Prostate gland (tissue), 2 donors: Measurements from ENCODE around the gene F12. TPM values are rescaled to one million over a fixed set of nuclear protein-coding genes. Genes with fewer than 3 reads are reported as not detected.
A peak's percentile ranks its signal among the peaks of the same experiment; 100 is the strongest.

Experiments
- DNase-seq: peaks from one replicate; pipeline ENCODE4 v3.0.0-alpha.2; 2019; ENCODE audit warnings: low spot score
- H3K27ac ChIP-seq, 2 donors: fragments of 200-600 bp; sonication (generic); 2 replicates each; pipeline ENCODE4 v1.5.1; 2017 to 2019
- H3K27me3 ChIP-seq: fragments of 200-600 bp; sonication (generic); replicated peaks from 2 replicates; pipeline ENCODE4 v1.5.1; 2019; ENCODE audit not compliant: insufficient read depth
- H3K36me3 ChIP-seq, 2 donors: fragments of 200-600 bp; sonication (generic); 1 replicate in 1 of 2; 2 replicates in 1 of 2; pipeline versions ENCODE4 v1.5.1 to v1.8.1; 2017 to 2019
- H3K4me1 ChIP-seq: fragments of 200-600 bp; sonication (generic); replicated peaks from 2 replicates; pipeline ENCODE4 v1.5.1; 2019
- H3K4me3 ChIP-seq, 2 donors: fragments of 200-600 bp; sonication (generic); 2 replicates each; pipeline ENCODE4 v1.5.1; 2017 to 2019
- H3K9me3 ChIP-seq: fragments of 200-600 bp; sonication (generic); 2 replicates; pipeline ENCODE4 v1.5.1; 2017
- POLR2A ChIP-seq: fragments of 450-650 bp; IDR thresholded peaks from one replicate; pipeline ENCODE4 v1.6.1; 2016; ENCODE audit warnings: antibody characterized with exemption, mild to moderate bottlenecking
- POLR2AphosphoS5 ChIP-seq: sonication (generic); formaldehyde crosslinking; IDR thresholded peaks from one replicate; pipeline ENCODE4 v1.6.1; 2017; ENCODE audit warnings: antibody characterized with exemption
- WGBS: methylation state at CpG from one replicate; pipeline ENCODE4 v1.1.5; 2018; 5-methylcytosine and 5-hydroxymethylcytosine counted together
- intact Hi-C: fragments of 100-400 bp; cut with DNase I; formaldehyde crosslinking; loops from one replicate; pipeline ENCODE4 v1.14.2; 2022
- total RNA-seq, 2 donors: library from RNA; depleted of rRNA; stranded (reverse); fragments of >200 nt; gene quantifications; one replicate each; pipeline ENCODE4 v1.1.0, GENCODE V29; 2016
- TF ChIP-seq, protein P1 (sequence below), 4 experiments: fragments of 200-600 bp in 2 of 4; fragments of 450-650 bp in 2 of 4; sonication (generic) in 2 of 4; IDR thresholded peaks; 1 replicate in 3 of 4; 2 replicates in 1 of 4; pipeline ENCODE4 v1.5.1; 2016 to 2019; ENCODE audit warnings: antibody characterized with exemption in 4 of 4, mild to moderate bottlenecking in 2 of 4, moderate library complexity in 2 of 4

The F12 gene
- total RNA-seq, 2 donors from 2014 or later, result 0.74 to 2.6 TPM

DNA sequence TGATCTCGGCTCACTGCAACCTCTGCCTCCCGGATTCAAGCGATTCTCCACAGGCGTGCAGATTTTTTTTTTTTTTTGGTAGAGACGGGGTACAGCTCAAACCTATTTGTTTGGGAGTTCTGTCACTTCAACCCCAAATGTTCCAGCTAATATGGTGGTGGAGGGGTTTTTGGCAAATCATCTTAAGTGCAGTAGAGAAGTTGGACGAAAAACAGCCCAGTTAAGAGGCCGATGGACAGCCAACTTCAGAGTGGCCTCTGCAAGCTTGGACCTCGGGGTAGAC, 36.5 kb upstream of the F12 start:
- Histone ChIP-seq H3K4me3 (peak overlapping the region in 1 of 2 donors; percentile 64), H3K27ac (no peak overlapping the region), H3K27me3 (no peaks in the 10 kb centered on the region), H3K9me3 (no peaks in the 10 kb centered on the region), H3K4me1 (peaks cover 4% of the 10 kb centered on the region), H3K36me3 (no peaks in the 10 kb centered on the region)
- TF ChIP-seq POLR2AphosphoS5 (no peak), POLR2A (no peak)
- TF ChIP-seq, protein P1, sequence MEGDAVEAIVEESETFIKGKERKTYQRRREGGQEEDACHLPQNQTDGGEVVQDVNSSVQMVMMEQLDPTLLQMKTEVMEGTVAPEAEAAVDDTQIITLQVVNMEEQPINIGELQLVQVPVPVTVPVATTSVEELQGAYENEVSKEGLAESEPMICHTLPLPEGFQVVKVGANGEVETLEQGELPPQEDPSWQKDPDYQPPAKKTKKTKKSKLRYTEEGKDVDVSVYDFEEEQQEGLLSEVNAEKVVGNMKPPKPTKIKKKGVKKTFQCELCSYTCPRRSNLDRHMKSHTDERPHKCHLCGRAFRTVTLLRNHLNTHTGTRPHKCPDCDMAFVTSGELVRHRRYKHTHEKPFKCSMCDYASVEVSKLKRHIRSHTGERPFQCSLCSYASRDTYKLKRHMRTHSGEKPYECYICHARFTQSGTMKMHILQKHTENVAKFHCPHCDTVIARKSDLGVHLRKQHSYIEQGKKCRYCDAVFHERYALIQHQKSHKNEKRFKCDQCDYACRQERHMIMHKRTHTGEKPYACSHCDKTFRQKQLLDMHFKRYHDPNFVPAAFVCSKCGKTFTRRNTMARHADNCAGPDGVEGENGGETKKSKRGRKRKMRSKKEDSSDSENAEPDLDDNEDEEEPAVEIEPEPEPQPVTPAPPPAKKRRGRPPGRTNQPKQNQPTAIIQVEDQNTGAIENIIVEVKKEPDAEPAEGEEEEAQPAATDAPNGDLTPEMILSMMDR (IDR thresholded peaks at IDR 0.05), result no peak
- 4% methylated on average over 8 of the region's 8 CpGs for WGBS
- DNase-seq, result no peak
- intact Hi-C loops, result no loop called here

DNA sequence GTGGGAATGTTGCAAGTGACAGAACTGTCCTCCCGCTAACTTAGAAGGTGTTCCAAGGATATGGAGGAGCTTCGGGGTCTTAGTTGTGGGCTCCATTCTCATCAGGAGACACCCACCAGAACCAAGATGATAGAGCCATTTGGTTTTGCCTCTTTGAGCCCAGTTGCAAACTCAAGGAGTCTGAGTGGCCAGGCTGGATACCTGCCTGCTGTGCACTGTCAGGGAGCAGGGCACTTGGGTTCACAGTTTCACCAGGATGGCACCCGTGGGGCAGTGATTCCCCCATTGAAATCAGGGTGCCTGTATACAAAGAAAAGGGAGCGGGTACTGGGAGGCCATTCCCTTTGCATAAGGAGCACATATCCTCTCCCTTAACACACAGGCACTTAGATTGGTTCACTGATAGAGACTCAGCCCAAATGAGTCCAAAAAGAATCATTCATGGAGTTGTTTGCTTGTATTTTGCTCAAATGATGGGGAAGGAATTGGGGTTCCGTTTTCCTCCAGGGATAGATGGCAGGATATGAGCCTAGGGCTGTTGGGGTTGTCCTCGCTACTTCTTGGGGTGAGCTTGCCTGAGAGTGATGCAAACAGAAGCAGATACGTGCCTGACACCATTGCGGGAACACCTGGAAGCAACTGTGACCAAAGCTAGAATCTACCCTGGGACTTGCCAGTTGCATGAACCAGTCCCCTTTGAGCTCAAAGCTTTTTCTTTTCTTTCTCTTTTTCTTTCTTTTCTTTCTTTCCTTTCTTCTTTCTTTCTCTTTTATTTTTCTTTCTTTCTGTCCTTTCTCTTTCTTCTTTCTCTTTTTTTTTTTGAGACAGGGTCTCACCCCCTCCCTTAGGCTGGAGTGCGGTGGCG, 35.9 kb upstream of the F12 start:
- Histone ChIP-seq H3K4me1 (peaks cover 4% of the 10 kb centered on the region), H3K27me3 (no peaks in the 10 kb centered on the region), H3K27ac (no peak overlapping the region), H3K4me3 (no peak overlapping the region), H3K9me3 (no peaks in the 10 kb centered on the region), H3K36me3 (no peaks in the 10 kb centered on the region)
- intact Hi-C loops, result no loop called here
- TF ChIP-seq POLR2A (no peak), POLR2AphosphoS5 (no peak)
- TF ChIP-seq, protein P1 (IDR thresholded peaks at IDR 0.05), result no peak
- no peak for DNase-seq
- WGBS, result 50% methylated on average over 10 of the region's 10 CpGs

DNA sequence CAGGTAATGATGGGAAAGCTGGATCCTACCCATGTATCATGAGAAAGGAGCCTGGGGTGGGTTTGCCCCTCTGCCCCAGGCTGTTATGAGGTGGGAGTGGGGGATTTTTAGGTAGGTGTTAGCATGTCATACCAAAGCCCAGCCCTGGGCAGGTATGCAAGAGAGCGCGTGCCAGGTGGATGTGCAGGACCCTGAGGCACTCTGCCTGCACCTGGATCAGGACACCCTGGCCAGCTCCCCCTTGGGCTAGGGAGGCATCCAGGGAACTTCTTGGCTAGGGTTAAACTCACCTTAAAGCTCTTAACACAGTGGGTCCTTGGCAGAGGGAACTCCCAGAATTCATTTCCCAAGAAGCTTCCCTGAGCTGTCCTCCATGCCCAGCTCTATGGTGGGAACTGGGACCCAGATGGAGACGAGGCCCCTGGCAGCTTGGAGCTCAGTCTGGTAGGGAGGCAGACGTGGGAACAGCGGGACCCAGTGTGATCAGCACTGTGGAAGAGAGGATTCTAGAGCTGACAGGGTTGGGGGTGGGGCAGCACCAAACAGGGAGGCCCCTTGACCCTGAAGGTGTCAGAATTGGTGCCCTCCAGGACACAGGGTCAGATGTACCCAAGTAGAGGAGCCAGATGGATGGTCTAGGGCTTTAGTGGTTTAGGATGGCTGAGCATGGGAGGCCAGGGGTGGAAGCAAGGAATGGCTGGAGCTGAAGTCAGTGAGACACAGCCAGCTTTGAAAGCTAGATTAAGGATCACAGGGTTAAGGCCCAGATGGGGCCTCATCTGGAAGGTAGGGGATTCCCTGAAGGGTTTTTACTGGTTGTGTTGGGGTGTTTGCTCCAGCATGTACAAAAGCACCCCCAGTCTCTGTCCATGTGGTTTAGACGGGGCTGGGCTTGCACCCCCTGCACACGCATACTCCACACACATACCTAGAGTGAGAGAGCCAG, 35.0 kb upstream of the F12 start:
- H3K27me3 ChIP-seq, result no peaks in the 10 kb centered on the region
- DNase-seq, result no peak
- H3K27ac ChIP-seq, result no peak overlapping the region
- H3K9me3 ChIP-seq, result no peaks in the 10 kb centered on the region
- WGBS, result 60% methylated on average over 7 of the region's 7 CpGs
- H3K4me3 ChIP-seq, result no peak overlapping the region
- intact Hi-C loops, result no loop called here
- TF ChIP-seq POLR2AphosphoS5, result no peak
- no peak for TF ChIP-seq POLR2A
- TF ChIP-seq, protein P1 (IDR thresholded peaks at IDR 0.05), result no peak
- H3K4me1 ChIP-seq, result peaks cover 4% of the 10 kb centered on the region
- no peaks in the 10 kb centered on the region for H3K36me3 ChIP-seq

DNA sequence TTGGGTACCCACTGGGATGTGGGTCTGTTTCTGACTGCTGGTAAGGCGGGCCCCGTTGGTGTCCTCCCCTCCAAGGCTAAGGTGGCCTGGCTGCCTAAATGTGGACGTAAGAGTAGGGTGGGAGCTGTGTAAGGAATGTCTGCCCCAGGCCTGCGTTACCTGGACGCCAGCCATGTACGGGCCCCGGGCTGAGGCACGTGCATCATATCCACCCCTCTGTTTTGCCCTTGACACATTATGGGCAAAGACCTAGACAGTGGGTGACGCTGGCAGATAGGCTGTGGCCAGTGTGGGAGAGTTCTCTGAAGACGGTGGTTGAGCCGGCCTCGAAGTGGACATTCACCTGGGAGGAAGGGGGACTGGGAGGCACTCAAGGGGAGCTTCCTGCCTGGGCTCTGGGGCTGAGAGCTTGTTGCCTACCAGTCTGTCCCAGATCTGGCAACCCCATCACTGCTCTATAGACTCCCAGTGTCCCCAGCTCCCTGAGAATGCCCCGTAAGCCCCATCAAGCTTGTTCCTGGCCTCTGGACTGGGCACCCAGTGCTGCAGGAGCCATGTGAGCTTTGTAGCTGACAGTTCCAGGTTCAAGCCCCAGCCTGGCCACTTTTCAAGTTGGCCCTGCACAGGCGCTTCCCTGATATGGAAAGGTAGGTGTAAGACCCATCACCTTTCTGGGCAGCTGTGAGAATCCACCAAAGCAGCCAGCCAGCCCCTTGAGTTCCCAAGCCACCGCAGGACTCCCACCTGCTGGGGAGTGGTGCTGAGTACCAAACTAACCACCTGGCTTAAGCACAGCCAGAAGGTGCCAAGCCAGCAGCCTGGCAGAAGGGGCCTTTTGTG, 34.0 kb upstream of the F12 start:
- H3K4me1 ChIP-seq, result peaks cover 4% of the 10 kb centered on the region
- no peak overlapping the region for H3K27ac ChIP-seq
- H3K9me3 ChIP-seq, result no peaks in the 10 kb centered on the region
- WGBS, result 69% methylated on average over 15 of the region's 15 CpGs
- no peak overlapping the region for H3K4me3 ChIP-seq
- H3K27me3 ChIP-seq, result no peaks in the 10 kb centered on the region
- H3K36me3 ChIP-seq, result no peaks in the 10 kb centered on the region
- intact Hi-C loops, result no loop called here
- TF ChIP-seq POLR2AphosphoS5 (no peak), POLR2A (no peak)
- TF ChIP-seq, protein P1 (IDR thresholded peaks at IDR 0.05), result no peak
- no peak for DNase-seq
